HG03060 (cell line): ENCODE data around the gene MINK1.
"Not testable (repeated sequence)": the region's sequence is repeated elsewhere in the genome, so short reads cannot be mapped to it uniquely, and the experiment has no call there.

Experiments
- ATAC-seq: cut with Tn5 transposase; IDR thresholded peaks from one replicate; pipeline ENCODE4 v1.9.1; 2021; ENCODE audit warnings: low read depth, moderate number of reproducible peaks; ENCODE audit not compliant: unreplicated experiment

Gene MINK1

DNA sequence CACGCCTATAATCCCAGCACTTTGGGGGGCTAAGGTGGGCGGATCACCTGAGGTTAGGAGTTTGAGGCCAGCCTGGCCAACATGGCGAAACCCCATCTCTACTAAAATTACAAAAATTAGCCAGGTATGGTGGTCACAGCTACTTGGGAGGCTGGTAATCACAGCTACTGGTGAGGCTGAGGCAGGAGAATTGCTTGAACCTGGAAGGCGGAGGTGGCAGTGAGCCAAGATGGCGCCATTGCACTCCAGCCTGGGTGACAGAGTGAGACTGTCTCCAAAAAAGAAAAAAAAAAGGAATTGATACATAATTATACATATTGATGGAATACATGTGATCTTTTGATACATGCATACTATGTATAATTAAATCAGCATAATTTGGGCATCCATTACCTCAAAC is 34.4 kb downstream of the MINK1 start:
- ATAC-seq: not testable (repeated sequence)

DNA sequence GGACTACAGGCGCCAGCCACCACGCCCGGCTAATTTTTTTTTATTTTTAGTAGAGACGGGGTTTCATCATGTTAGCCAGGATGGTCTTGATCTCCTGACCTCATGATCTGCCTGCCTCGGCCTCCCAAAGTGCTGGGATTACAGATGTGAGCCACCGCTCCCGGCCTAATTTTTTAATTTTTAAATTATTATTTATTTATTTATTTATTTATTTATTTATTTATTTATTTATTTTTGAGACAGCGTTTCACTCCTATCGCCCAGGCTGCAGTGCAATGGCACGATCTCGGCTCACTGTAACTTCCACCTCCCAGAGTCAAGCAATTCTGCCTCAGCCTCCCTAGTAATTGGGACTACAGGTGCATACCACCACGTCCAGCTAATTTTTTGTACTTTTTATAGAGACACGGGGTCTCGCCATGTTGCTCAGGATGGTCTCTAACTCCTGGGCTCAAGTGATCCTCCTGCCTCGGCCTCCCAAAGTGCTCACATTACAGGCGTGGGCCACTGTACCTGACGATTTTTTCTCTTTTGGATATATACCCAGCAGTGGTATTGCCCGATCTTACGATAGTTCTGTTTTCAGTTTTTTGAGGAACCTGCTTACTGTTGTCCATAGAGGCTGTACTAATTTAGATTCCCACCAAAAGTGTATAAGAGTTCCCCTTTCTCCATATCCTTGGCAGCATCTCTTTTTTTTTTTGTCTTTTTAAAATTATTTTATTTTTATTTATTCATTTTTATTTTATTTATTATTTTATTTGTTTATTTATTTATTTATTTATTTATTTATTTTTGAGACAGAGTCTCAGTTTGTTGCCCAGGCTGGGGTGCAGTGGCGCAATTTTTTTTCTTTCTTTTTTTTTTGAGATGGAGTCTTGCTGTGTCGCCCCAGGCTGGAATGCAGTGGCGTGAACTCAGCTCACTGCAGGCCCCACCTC is 36.2 kb downstream of the MINK1 start:
- ATAC-seq: not testable (repeated sequence)

- no peak for ATAC-seq
Measured at GRCh38 chr17:4870855-4871254, 37.7 kb downstream of the MINK1 start.

DNA sequence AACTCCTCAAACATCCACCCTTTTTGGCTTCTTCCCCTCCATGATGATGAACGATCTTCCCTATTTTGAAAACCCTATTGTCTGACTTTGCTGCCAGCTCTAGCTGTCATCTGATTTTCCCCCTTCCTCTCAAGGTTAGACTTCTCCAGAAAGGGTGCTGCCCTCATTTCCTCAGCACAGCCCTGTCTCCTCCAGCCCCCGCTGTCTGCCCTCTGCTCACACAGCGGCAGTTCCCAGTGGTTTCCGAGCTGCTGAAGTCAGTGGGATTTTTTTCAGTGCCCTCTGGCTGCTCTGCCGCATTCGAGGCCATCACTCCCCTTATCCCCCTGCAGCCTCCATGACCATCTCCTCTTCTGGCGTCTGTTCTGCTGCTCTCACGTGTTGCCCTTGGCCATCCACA is 39.6 kb downstream of the MINK1 start:
- ATAC-seq: no peak

GRCh38 chr17:4877089-4877488 is 43.9 kb downstream of the MINK1 start:
- ATAC-seq: no peak

DNA sequence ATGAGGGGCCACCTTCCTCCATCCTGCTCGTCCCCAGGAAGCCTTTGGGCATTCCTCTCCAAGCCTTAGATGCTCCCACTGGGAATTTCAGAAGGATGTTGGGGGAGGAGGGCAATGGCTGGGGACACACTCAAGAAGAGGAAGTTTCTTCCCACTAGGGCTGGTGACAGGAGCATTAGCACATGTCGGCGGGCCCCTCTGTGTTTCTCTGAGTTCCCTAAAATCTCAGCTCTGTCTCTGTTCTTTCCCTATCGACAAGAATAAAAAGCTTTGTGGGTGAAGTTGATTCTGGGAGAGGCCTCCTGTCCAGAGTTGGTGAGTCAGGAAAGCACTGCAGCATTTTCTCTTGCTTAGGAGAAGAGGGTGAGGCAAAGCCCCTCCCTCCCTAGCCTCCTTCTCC is 46.5 kb downstream of the MINK1 start:
- ATAC-seq: no peak

DNA sequence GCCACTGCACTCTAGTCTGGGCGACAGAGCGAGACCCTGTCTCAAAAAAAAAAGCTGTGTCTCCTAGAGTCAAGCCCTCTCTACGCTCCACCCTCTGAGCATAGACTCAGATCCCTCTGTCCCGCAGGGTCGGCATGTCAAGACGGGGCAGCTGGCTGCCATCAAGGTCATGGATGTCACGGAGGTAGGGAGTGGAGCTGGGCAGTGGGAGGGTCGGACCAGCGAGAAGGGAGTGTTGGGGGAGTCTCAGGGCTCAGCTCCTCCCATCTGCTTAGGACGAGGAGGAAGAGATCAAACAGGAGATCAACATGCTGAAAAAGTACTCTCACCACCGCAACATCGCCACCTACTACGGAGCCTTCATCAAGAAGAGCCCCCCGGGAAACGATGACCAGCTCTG is 47.7 kb downstream of the MINK1 start:
- ATAC-seq: no peak

- no peak for ATAC-seq
Measured at GRCh38 chr17:4881761-4882555, 48.8 kb downstream of the MINK1 start.

DNA sequence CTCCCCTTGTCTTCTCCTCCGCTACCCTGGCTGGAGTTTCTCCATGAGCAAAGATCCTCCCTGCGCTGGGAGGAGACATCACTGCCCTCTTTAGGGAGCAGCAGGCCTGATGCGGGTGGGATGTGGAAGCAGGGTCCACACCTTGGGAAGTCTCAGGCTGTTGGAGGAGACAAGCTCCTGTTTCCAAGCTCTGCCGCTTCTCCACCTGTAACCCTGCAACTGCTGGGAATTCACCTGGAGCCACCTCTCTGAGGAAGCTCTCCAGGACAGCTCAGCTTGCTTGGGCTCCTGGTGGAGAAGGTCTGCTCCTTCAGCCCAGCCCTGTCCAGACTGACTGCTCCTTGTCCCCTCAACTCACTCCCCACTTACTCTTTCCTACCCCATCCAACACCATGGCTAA is 51.3 kb downstream of the MINK1 start:
- ATAC-seq: no peak

GRCh38 chr17:4886830-4887229 is 53.7 kb downstream of the MINK1 start:
- no peak for ATAC-seq

- ATAC-seq: no peak
Measured at GRCh38 chr17:4887581-4887980, 54.4 kb downstream of the MINK1 start.

DNA sequence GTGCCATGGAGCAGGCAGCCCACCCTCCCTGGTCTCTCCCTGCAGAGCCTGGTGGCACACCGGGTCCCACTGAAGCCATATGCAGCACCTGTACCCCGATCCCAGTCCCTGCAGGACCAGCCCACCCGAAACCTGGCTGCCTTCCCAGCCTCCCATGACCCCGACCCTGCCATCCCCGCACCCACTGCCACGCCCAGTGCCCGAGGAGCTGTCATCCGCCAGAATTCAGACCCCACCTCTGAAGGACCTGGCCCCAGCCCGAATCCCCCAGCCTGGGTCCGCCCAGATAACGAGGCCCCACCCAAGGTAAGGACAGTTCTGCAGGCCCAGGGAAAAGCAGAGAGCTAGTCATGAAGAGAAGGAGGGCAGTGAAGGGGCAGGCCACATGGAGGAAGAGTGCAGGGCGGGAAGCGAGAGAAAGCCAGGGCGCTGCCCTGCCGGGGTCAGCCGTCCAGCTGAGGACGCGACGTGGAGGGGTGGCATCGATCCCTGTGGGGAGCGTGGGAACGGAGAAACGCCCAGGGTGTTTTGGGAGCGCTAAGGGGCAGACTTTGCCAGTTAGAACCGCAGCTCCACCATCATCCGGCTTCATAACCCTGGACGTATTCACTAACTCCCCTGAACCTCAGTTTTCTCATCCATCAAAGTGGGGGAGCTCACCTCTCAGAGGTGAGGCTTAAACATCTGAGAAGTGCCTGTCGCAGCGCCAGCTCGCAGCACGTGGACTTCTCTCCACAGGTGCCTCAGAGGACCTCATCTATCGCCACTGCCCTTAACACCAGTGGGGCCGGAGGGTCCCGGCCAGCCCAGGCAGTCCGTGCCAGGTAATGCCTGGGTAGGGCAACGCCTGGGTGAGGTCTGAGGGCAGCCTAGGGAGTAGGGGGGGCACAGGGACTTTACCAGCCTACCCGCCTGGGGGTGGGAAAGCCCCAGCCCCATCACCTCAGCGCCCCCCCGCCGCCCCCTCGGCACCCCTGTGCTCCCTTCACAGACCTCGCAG is 58.6 kb downstream of the MINK1 start:
- no peak for ATAC-seq

DNA sequence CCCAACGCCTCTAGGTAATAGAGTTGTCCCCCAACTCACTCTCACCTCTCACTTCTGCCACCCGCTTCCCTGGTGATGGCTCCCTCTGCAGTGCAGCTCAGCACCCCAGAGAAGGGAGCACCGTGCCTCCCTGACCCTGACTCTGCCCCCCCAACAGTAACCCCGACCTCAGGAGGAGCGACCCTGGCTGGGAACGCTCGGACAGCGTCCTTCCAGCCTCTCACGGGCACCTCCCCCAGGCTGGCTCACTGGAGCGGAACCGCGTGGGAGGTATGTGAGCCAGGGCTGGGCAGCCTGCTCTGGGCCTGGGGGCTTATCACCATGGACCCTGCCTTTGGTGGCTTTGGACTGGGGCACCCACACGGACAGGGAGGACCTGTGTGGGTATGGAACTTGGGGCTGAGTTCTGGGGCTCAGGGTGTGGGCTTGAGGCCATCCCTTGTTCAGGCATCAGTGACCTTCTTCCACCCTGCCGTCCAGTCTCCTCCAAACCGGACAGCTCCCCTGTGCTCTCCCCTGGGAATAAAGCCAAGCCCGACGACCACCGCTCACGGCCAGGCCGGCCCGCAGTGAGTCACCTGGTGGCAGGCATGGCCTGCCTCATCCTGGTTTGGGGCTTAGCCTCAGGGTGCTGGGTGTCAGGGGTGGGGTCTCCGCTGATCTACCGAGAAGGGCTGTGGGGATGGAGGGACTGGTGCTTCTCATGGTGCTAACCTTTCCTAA is 59.5 kb downstream of the MINK1 start:
- no peak for ATAC-seq

DNA sequence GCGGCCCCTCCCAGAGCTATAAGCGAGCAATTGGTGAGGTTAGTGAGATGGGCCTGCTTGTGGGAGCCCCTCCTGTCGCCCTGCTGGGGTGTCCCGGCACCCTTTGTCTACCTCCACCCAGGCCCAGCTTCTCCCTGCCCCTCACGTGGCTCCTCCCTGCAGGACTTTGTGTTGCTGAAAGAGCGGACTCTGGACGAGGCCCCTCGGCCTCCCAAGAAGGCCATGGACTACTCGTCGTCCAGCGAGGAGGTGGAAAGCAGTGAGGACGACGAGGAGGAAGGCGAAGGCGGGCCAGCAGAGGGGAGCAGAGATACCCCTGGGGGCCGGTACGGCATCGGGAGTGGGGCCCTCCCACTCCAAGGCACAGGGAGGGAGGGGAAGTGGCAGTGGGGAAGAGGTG is 60.1 kb downstream of the MINK1 start:
- no peak for ATAC-seq

- ATAC-seq: no peak
Measured at GRCh38 chr17:4893721-4894560, 60.8 kb downstream of the MINK1 start.

GRCh38 chr17:4895121-4895520 is 62.0 kb downstream of the MINK1 start:
- ATAC-seq: no peak

DNA sequence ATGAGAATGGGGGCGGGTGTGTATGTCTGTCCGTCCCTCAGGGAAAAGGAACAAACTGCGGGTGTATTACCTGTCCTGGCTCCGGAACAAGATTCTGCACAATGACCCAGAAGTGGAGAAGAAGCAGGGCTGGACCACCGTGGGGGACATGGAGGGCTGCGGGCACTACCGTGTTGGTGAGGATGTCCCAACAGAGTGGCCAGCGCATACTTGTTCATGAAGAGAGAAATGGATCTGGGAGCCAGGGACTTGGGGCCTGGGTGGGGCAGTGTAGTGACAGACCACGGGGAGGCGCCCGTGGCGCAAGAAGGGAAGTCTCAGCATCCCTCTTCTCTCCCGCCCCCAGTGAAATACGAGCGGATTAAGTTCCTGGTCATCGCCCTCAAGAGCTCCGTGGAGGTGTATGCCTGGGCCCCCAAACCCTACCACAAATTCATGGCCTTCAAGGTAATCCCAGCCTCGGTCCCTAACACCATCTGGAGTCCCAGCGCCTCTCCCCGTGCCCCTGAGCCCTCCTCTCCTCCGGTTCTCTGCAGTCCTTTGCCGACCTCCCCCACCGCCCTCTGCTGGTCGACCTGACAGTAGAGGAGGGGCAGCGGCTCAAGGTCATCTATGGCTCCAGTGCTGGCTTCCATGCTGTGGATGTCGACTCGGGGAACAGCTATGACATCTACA is 62.7 kb downstream of the MINK1 start:
- ATAC-seq: no peak
